WTC11 (cell line): ENCODE measurements around the gene SRRM3. TPM values are rescaled to one million over a fixed set of nuclear protein-coding genes. Genes with fewer than 3 reads are reported as not detected.

Source experiments
- CREB1 ChIP-seq: sonication (generic); formaldehyde crosslinking; IDR thresholded peaks from 2 replicates; pipeline ENCODE4 v1.8.0; 2023; ENCODE audit warnings: mild to moderate bottlenecking, missing genetic modification reagents
- CREM ChIP-seq: sonication (generic); formaldehyde crosslinking; IDR thresholded peaks from 2 replicates; pipeline ENCODE4 v1.8.1; 2022; ENCODE audit warnings: mild to moderate bottlenecking, missing genetic modification reagents, moderate library complexity
- ELF4 ChIP-seq: sonication (generic); formaldehyde crosslinking; IDR thresholded peaks from 2 replicates; pipeline ENCODE4 v1.8.1; 2022; ENCODE audit warnings: low read depth, mild to moderate bottlenecking, moderate library complexity, missing genetic modification reagents
- EMX1 ChIP-seq: fragments of 250-450 bp; sonication (Bioruptor Pico); IDR thresholded peaks from 2 replicates; pipeline ENCODE4 v1.8.0; 2021; ENCODE audit warnings: mild to moderate bottlenecking
- ETV6 ChIP-seq: sonication (generic); formaldehyde crosslinking; IDR thresholded peaks from 2 replicates; pipeline ENCODE4 v1.8.1; 2022; ENCODE audit warnings: mild to moderate bottlenecking, missing genetic modification reagents
- HMGA2 ChIP-seq: fragments of 250-450 bp; sonication (Bioruptor Pico); IDR thresholded peaks from 2 replicates; pipeline ENCODE4 v1.4.0; 2021; ENCODE audit warnings: mild to moderate bottlenecking, moderate library complexity
- KAT7 ChIP-seq: sonication (generic); formaldehyde crosslinking; IDR thresholded peaks from 2 replicates; pipeline ENCODE4 v1.8.1; 2023; ENCODE audit warnings: missing genetic modification reagents, mild to moderate bottlenecking, borderline replicate concordance
- NFATC4 ChIP-seq: fragments of 250-450 bp; sonication (Bioruptor Pico); IDR thresholded peaks from 2 replicates; pipeline ENCODE4 v1.9.0; 2021; ENCODE audit warnings: mild to moderate bottlenecking
- NFE2L1 ChIP-seq: sonication (generic); formaldehyde crosslinking; IDR thresholded peaks from 2 replicates; pipeline ENCODE4 v1.8.1; 2023; ENCODE audit warnings: missing genetic modification reagents
- NR1H2 ChIP-seq: sonication (generic); formaldehyde crosslinking; IDR thresholded peaks from 2 replicates; pipeline ENCODE4 v1.9.0; 2021; ENCODE audit warnings: mild to moderate bottlenecking, moderate library complexity, missing genetic modification reagents
- NR2C2 ChIP-seq: sonication (generic); formaldehyde crosslinking; IDR thresholded peaks from 2 replicates; pipeline ENCODE4 v1.8.0; 2022; ENCODE audit warnings: mild to moderate bottlenecking, missing genetic modification reagents
- RORB ChIP-seq: fragments of 250-450 bp; sonication (Bioruptor Pico); IDR thresholded peaks from 2 replicates; pipeline ENCODE4 v1.9.0; 2021; ENCODE audit warnings: mild to moderate bottlenecking
- SMAD4 ChIP-seq: sonication (generic); formaldehyde crosslinking; IDR thresholded peaks from 2 replicates; pipeline ENCODE4 v1.8.0; 2022; ENCODE audit warnings: mild to moderate bottlenecking, missing genetic modification reagents
- ZNF121 ChIP-seq: sonication (generic); formaldehyde crosslinking; IDR thresholded peaks from 2 replicates; pipeline ENCODE4 v1.8.0; 2023; ENCODE audit warnings: missing genetic modification reagents
- ZNF219 ChIP-seq: sonication (generic); formaldehyde crosslinking; IDR thresholded peaks from 2 replicates; pipeline ENCODE4 v1.8.0; 2023; ENCODE audit warnings: missing genetic modification reagents, mild to moderate bottlenecking, borderline replicate concordance
- ZNF396 ChIP-seq: fragments of 250-450 bp; sonication (Bioruptor Pico); IDR thresholded peaks from 2 replicates; pipeline ENCODE4 v1.8.0; 2021; ENCODE audit warnings: mild to moderate bottlenecking, moderate library complexity, borderline replicate concordance
- ZNF416 ChIP-seq: fragments of 250-450 bp; sonication (Bioruptor Pico); IDR thresholded peaks from 2 replicates; pipeline ENCODE4 v1.9.0; 2021; ENCODE audit warnings: mild to moderate bottlenecking, inconsistent platforms
- total RNA-seq: library from RNA; stranded (reverse); gene quantifications from 3 replicates; pipeline ENCODE4 v1.2.3, GENCODE V29; 2021
- TF ChIP-seq, protein P1 (sequence below): sonication (generic); formaldehyde crosslinking; IDR thresholded peaks from 2 replicates; pipeline ENCODE4 v1.8.1; 2022; ENCODE audit warnings: low read depth, mild to moderate bottlenecking, moderate library complexity, missing genetic modification reagents, borderline replicate concordance
- TF ChIP-seq, protein P2 (sequence below): sonication (generic); formaldehyde crosslinking; IDR thresholded peaks from 2 replicates; pipeline ENCODE4 v1.8.0; 2023; ENCODE audit warnings: mild to moderate bottlenecking, missing genetic modification reagents
- TF ChIP-seq, protein P3 (sequence below): sonication (generic); formaldehyde crosslinking; IDR thresholded peaks from 2 replicates; pipeline ENCODE4 v1.8.1; 2022; ENCODE audit warnings: low read depth, missing genetic modification reagents, borderline replicate concordance
- TF ChIP-seq, protein P4 (sequence below): sonication (generic); formaldehyde crosslinking; IDR thresholded peaks from 2 replicates; pipeline ENCODE4 v1.8.0; 2022; ENCODE audit warnings: mild to moderate bottlenecking, missing genetic modification reagents
- TF ChIP-seq, protein P5 (sequence below): fragments of 250-450 bp; sonication (Bioruptor Pico); IDR thresholded peaks from 2 replicates; pipeline ENCODE4 v1.9.0; 2021; ENCODE audit warnings: mild to moderate bottlenecking, borderline replicate concordance
- TF ChIP-seq, protein P6 (sequence below): sonication (generic); formaldehyde crosslinking; IDR thresholded peaks from 2 replicates; pipeline ENCODE4 v1.8.1; 2023; ENCODE audit warnings: mild to moderate bottlenecking, moderate library complexity, missing genetic modification reagents
- TF ChIP-seq, protein P7 (sequence below): fragments of 250-450 bp; sonication (Bioruptor Pico); IDR thresholded peaks from 2 replicates; pipeline ENCODE4 v2.1.2; 2022; ENCODE audit warnings: mild to moderate bottlenecking, moderate library complexity
- TF ChIP-seq, protein P8 (sequence below): fragments of 250-450 bp; sonication (Bioruptor Pico); IDR thresholded peaks from 2 replicates; pipeline ENCODE4 v1.9.0; 2021; ENCODE audit warnings: moderate library complexity, mild to moderate bottlenecking, inconsistent platforms, borderline replicate concordance

Gene SRRM3
- total RNA-seq, 1 experiment from 2014 or later = 17.7 TPM

DNA sequence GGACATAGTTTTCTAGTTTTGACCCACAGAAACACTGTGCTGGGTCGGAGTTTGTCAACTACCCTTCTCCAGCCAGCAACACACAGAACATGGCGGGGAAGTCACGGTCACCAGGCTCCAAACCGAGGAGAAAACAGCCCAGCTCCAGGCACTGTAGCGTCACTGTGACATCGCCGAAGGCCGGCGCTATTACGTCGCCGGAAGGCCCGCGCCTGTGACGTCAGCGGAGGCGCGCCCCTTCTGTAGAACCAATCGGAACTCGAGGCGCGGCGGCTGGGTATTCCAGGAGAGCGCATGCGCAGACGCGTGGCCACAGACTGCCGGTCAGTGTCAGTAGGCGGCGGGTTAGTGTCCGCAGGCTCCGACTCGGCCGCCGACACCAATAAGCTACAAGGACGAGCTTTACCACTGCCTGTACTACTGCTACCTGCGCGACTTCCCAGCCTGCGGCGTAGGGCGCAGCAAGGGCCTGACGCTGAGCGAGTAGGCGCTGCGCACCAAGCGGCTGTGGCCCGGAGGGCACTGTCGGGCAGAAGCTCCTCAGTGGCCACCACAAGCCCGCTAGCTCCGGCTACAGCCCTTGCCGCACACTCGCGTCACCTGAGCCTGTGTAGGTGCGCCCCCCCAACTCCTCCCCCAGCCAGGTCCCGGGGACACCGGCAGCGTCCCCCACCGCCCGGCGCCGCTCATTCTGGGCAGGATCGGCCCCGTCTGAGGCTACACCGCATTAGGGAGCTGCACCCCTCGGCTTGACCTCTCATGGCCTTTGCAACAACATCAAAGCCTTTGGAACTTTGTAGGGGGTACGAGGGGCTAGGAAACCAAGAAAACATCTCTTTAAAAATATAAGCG, 35.1 kb upstream of the SRRM3 start (continued):
- TF ChIP-seq, protein P1, sequence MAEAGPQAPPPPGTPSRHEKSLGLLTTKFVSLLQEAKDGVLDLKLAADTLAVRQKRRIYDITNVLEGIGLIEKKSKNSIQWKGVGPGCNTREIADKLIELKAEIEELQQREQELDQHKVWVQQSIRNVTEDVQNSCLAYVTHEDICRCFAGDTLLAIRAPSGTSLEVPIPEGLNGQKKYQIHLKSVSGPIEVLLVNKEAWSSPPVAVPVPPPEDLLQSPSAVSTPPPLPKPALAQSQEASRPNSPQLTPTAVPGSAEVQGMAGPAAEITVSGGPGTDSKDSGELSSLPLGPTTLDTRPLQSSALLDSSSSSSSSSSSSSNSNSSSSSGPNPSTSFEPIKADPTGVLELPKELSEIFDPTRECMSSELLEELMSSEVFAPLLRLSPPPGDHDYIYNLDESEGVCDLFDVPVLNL (CRISPR knock-in tag) = no peak
- peak; percentile 75; the same call in 1 of the 2 replicates for TF ChIP-seq NFE2L1 (CRISPR knock-in tag)
- TF ChIP-seq ELF4 (CRISPR knock-in tag) = no peak
- 0 out of 2 replicates have a peak, but pooled peaks have one; percentile 63 for TF ChIP-seq KAT7 (CRISPR knock-in tag)
- TF ChIP-seq ZNF396 (CRISPR knock-in tag) = no peak
- TF ChIP-seq SMAD4 (CRISPR knock-in tag) = no peak
- TF ChIP-seq ETV6 (CRISPR knock-in tag) = peak; percentile 88
- no peak for TF ChIP-seq RORB (CRISPR knock-in tag)
- TF ChIP-seq, protein P2, sequence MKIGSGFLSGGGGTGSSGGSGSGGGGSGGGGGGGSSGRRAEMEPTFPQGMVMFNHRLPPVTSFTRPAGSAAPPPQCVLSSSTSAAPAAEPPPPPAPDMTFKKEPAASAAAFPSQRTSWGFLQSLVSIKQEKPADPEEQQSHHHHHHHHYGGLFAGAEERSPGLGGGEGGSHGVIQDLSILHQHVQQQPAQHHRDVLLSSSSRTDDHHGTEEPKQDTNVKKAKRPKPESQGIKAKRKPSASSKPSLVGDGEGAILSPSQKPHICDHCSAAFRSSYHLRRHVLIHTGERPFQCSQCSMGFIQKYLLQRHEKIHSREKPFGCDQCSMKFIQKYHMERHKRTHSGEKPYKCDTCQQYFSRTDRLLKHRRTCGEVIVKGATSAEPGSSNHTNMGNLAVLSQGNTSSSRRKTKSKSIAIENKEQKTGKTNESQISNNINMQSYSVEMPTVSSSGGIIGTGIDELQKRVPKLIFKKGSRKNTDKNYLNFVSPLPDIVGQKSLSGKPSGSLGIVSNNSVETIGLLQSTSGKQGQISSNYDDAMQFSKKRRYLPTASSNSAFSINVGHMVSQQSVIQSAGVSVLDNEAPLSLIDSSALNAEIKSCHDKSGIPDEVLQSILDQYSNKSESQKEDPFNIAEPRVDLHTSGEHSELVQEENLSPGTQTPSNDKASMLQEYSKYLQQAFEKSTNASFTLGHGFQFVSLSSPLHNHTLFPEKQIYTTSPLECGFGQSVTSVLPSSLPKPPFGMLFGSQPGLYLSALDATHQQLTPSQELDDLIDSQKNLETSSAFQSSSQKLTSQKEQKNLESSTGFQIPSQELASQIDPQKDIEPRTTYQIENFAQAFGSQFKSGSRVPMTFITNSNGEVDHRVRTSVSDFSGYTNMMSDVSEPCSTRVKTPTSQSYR (CRISPR knock-in tag) = no peak
- no peak for TF ChIP-seq ZNF121 (CRISPR knock-in tag)
- no peak for TF ChIP-seq NR2C2 (CRISPR knock-in tag)
- TF ChIP-seq, protein P3, sequence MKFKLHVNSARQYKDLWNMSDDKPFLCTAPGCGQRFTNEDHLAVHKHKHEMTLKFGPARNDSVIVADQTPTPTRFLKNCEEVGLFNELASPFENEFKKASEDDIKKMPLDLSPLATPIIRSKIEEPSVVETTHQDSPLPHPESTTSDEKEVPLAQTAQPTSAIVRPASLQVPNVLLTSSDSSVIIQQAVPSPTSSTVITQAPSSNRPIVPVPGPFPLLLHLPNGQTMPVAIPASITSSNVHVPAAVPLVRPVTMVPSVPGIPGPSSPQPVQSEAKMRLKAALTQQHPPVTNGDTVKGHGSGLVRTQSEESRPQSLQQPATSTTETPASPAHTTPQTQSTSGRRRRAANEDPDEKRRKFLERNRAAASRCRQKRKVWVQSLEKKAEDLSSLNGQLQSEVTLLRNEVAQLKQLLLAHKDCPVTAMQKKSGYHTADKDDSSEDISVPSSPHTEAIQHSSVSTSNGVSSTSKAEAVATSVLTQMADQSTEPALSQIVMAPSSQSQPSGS (CRISPR knock-in tag) = no peak
- no peak for TF ChIP-seq NFATC4
- TF ChIP-seq CREM (CRISPR knock-in tag) = peak; percentile 98
- TF ChIP-seq NR1H2 = no peak
- no peak for TF ChIP-seq HMGA2 (CRISPR knock-in tag)
- TF ChIP-seq, protein P4, sequence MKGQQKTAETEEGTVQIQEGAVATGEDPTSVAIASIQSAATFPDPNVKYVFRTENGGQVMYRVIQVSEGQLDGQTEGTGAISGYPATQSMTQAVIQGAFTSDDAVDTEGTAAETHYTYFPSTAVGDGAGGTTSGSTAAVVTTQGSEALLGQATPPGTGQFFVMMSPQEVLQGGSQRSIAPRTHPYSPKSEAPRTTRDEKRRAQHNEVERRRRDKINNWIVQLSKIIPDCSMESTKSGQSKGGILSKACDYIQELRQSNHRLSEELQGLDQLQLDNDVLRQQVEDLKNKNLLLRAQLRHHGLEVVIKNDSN (CRISPR knock-in tag) = peak; percentile 51; the same call in 1 of the 2 replicates
- no peak for TF ChIP-seq ZNF219 (CRISPR knock-in tag)
- TF ChIP-seq, protein P5, sequence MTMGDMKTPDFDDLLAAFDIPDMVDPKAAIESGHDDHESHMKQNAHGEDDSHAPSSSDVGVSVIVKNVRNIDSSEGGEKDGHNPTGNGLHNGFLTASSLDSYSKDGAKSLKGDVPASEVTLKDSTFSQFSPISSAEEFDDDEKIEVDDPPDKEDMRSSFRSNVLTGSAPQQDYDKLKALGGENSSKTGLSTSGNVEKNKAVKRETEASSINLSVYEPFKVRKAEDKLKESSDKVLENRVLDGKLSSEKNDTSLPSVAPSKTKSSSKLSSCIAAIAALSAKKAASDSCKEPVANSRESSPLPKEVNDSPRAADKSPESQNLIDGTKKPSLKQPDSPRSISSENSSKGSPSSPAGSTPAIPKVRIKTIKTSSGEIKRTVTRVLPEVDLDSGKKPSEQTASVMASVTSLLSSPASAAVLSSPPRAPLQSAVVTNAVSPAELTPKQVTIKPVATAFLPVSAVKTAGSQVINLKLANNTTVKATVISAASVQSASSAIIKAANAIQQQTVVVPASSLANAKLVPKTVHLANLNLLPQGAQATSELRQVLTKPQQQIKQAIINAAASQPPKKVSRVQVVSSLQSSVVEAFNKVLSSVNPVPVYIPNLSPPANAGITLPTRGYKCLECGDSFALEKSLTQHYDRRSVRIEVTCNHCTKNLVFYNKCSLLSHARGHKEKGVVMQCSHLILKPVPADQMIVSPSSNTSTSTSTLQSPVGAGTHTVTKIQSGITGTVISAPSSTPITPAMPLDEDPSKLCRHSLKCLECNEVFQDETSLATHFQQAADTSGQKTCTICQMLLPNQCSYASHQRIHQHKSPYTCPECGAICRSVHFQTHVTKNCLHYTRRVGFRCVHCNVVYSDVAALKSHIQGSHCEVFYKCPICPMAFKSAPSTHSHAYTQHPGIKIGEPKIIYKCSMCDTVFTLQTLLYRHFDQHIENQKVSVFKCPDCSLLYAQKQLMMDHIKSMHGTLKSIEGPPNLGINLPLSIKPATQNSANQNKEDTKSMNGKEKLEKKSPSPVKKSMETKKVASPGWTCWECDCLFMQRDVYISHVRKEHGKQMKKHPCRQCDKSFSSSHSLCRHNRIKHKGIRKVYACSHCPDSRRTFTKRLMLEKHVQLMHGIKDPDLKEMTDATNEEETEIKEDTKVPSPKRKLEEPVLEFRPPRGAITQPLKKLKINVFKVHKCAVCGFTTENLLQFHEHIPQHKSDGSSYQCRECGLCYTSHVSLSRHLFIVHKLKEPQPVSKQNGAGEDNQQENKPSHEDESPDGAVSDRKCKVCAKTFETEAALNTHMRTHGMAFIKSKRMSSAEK (CRISPR knock-in tag) = no peak
- TF ChIP-seq, protein P6, sequence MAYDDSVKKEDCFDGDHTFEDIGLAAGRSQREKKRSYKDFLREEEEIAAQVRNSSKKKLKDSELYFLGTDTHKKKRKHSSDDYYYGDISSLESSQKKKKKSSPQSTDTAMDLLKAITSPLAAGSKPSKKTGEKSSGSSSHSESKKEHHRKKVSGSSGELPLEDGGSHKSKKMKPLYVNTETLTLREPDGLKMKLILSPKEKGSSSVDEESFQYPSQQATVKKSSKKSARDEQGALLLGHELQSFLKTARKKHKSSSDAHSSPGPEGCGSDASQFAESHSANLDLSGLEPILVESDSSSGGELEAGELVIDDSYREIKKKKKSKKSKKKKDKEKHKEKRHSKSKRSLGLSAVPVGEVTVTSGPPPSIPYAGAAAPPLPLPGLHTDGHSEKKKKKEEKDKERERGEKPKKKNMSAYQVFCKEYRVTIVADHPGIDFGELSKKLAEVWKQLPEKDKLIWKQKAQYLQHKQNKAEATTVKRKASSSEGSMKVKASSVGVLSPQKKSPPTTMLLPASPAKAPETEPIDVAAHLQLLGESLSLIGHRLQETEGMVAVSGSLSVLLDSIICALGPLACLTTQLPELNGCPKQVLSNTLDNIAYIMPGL (CRISPR knock-in tag) = no peak
- TF ChIP-seq, protein P7, sequence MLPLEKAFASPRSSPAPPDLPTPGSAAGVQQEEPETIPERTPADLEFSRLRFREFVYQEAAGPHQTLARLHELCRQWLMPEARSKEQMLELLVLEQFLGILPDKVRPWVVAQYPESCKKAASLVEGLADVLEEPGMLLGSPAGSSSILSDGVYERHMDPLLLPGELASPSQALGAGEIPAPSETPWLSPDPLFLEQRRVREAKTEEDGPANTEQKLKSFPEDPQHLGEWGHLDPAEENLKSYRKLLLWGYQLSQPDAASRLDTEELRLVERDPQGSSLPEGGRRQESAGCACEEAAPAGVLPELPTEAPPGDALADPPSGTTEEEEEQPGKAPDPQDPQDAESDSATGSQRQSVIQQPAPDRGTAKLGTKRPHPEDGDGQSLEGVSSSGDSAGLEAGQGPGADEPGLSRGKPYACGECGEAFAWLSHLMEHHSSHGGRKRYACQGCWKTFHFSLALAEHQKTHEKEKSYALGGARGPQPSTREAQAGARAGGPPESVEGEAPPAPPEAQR (CRISPR knock-in tag) = no peak
- TF ChIP-seq ZNF416 (CRISPR knock-in tag) = no peak
- TF ChIP-seq, protein P8, sequence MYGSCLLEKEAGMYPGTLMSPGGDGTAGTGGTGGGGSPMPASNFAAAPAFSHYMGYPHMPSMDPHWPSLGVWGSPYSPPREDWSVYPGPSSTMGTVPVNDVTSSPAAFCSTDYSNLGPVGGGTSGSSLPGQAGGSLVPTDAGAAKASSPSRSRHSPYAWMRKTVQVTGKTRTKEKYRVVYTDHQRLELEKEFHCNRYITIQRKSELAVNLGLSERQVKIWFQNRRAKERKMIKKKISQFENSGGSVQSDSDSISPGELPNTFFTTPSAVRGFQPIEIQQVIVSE (CRISPR knock-in tag) = no peak
- TF ChIP-seq CREB1 (CRISPR knock-in tag) = peak; percentile 92
- TF ChIP-seq EMX1 (CRISPR knock-in tag) = no peak
